Measurements from ENCODE around the gene CBX3.
"Not testable (repeated sequence)": the region's sequence is repeated elsewhere in the genome, so short reads cannot be mapped to it uniquely, and the experiment has no call there.

Gene CBX3

GRCh38 chr7:26171601-26172000 is 29.9 kb upstream of the CBX3 start:
- no peak for DNase-seq

GRCh38 chr7:26172048-26172447 is 29.5 kb upstream of the CBX3 start:
- DNase-seq = no peak

- DNase-seq = not testable (repeated sequence)
These were observed 25.6 kb upstream of the CBX3 start for GRCh38 chr7:26175903-26176302.

- not testable (repeated sequence) for DNase-seq
These were observed 24.8 kb upstream of the CBX3 start for GRCh38 chr7:26176696-26177095.

- not testable (repeated sequence) for DNase-seq
These were observed 24.3 kb upstream of the CBX3 start for GRCh38 chr7:26177269-26177668.

- DNase-seq = no peak
These were observed 23.1 kb upstream of the CBX3 start for GRCh38 chr7:26178272-26178960.

- no peak for DNase-seq
These were observed 22.1 kb upstream of the CBX3 start for GRCh38 chr7:26179422-26179821.

GRCh38 chr7:26179826-26180497 is 21.6 kb upstream of the CBX3 start:
- no peak for DNase-seq

GRCh38 chr7:26180792-26181198 is 20.8 kb upstream of the CBX3 start:
- no peak for DNase-seq

GRCh38 chr7:26181474-26182227 is 19.9 kb upstream of the CBX3 start:
- DNase-seq = no peak

- DNase-seq = no peak
These were observed 19.3 kb upstream of the CBX3 start for GRCh38 chr7:26182283-26182682.

- no peak for DNase-seq
These were observed 18.8 kb upstream of the CBX3 start for GRCh38 chr7:26182706-26183105.

- DNase-seq = no peak
These were observed 17.8 kb upstream of the CBX3 start for GRCh38 chr7:26183545-26184280.

- not testable (repeated sequence) for DNase-seq
These were observed 17.1 kb upstream of the CBX3 start for GRCh38 chr7:26184281-26185101.

GRCh38 chr7:26185131-26185843 is 16.3 kb upstream of the CBX3 start:
- no peak for DNase-seq

- no peak for DNase-seq
These were observed 15.7 kb upstream of the CBX3 start for GRCh38 chr7:26185844-26186180.

- DNase-seq = no peak
These were observed 14.9 kb upstream of the CBX3 start for GRCh38 chr7:26186364-26187311.

GRCh38 chr7:26187380-26188205 is 14.0 kb upstream of the CBX3 start:
- no peak for DNase-seq

GRCh38 chr7:26188206-26188956 is 13.2 kb upstream of the CBX3 start:
- DNase-seq = no peak

Measured in cortex of kidney (tissue), 1 donor.